K562 (cell line): ENCODE results near the gene ACO2. TPM values are rescaled to one million over a fixed set of nuclear protein-coding genes. Genes with fewer than 3 reads are reported as not detected.

Experiments used
- ATAC-seq: fragments of 200-7000 bp; cut with Tn5 transposase; 3 replicates; pipeline ENCODE4 v1.9.1; 2020; ENCODE audit warnings: moderate library complexity
- BruUV-seq: library from RNA; stranded (reverse); fragments of 400-500 nt; replicated peaks from 2 replicates; lab custom pipeline; 2021; lab: Mats Ljungman, UMichigan
- CTCF ChIA-PET: fragments of 300-600 bp; formaldehyde crosslinking; extraction: SDS; loops from one replicate; lab custom pipeline; 2021; ENCODE audit warnings: low intra/inter-chr PET ratio; lab: Yijun Ruan, JAX
- POLR2A ChIA-PET: fragments of 300-600, 350-650 bp; sonication (Branson Sonifier 250); formaldehyde crosslinking; extraction: SDS; loops from one replicate; lab custom pipeline; 2021; ENCODE audit warnings: antibody characterized with exemption, inconsistent platforms; lab: Yijun Ruan, JAX
- DNase-seq, 4 experiments: peaks; one replicate each; pipeline versions ENCODE4 v3.0.0 to v3.0.0-alpha.2; 2011 to 2018; ENCODE audit warnings: low spot score in 3 of 4, mixed read lengths in 3 of 4; ENCODE audit errors: extremely low read depth in 1 of 4
- FAIRE-seq: peaks from 2 replicates; lab custom pipeline; 2011; peaks lifted over from hg19 to GRCh38; lab: Jason Lieb, UNC
- H2AFZ ChIP-seq: 2 replicates; pipeline ENCODE4 v1.6.0; 2011; ENCODE audit warnings: low read depth, low read length, control low read depth, inconsistent platforms
- H3K27ac ChIP-seq: fragments of 200-600 bp; 3 replicates; pipeline ENCODE4 v1.8.0; 2011; ENCODE audit warnings: low read depth, mild to moderate bottlenecking, control low read depth, inconsistent platforms, low read length, moderate library complexity, mixed read lengths; ENCODE audit errors: extremely low read depth
- H3K27me3 ChIP-seq, 2 experiments: fragments of 300-600 bp in 1 of 2; 2 replicates in 1 of 2; 3 replicates in 1 of 2; pipeline versions ENCODE4 v1.6.0 to v1.8.0; 2011; ENCODE audit warnings: inconsistent platforms in 2 of 2, low read length in 2 of 2, mild to moderate bottlenecking in 1 of 2, mixed read lengths in 1 of 2, moderate library complexity in 1 of 2; ENCODE audit not compliant: control insufficient read depth in 2 of 2, insufficient read depth in 2 of 2
- H3K36me3 ChIP-seq: fragments of 300-600 bp; 3 replicates; pipeline ENCODE4 v1.8.0; 2011; ENCODE audit warnings: mild to moderate bottlenecking, low read length, inconsistent platforms; ENCODE audit not compliant: control insufficient read depth, insufficient read depth
- H3K4me1 ChIP-seq, 2 experiments: fragments of 200-600 bp in 1 of 2; replicated peaks in 1 of 2; 2 replicates in 1 of 2; 3 replicates in 1 of 2; pipeline versions ENCODE4 v1.5.1 to v1.8.0; 2011; ENCODE audit warnings: inconsistent platforms in 2 of 2, low read length in 2 of 2, mild to moderate bottlenecking in 1 of 2, mixed read lengths in 1 of 2, moderate library complexity in 1 of 2; ENCODE audit not compliant: control insufficient read depth in 2 of 2, insufficient read depth in 2 of 2
- H3K4me2 ChIP-seq: 2 replicates; pipeline ENCODE4 v1.6.1; 2011; ENCODE audit warnings: low read length, control low read depth, inconsistent platforms, mixed read lengths; ENCODE audit not compliant: insufficient read depth
- H3K4me3 ChIP-seq: fragments of 200-600 bp; sonication (generic), shearing (Covaris generic); 2 replicates; pipeline ENCODE4 v1.5.1; 2016; ENCODE audit warnings: control low read depth, inconsistent platforms
- H3K79me2 ChIP-seq: fragments of 200-600 bp; 3 replicates; pipeline ENCODE4 v1.8.0; 2011; ENCODE audit warnings: low read length, inconsistent platforms; ENCODE audit not compliant: control insufficient read depth, insufficient read depth
- H3K9ac ChIP-seq, 2 experiments: 2 replicates each; pipeline versions ENCODE4 v1.6.0 to v1.6.1; 2011; ENCODE audit warnings: low read depth in 2 of 2, low read length in 2 of 2, control low read depth in 1 of 2, inconsistent platforms in 1 of 2, mild to moderate bottlenecking in 1 of 2, mixed read lengths in 1 of 2; ENCODE audit not compliant: insufficient read depth in 1 of 2
- H3K9me1 ChIP-seq: one replicate; pipeline ENCODE4 v1.6.0; 2011; ENCODE audit warnings: inconsistent platforms, mild to moderate bottlenecking, low read length, moderate library complexity; ENCODE audit not compliant: control insufficient read depth, insufficient read depth
- H3K9me3 ChIP-seq: replicated peaks from 2 replicates; pipeline ENCODE4 v1.5.1; 2011; ENCODE audit warnings: low read depth, low read length, inconsistent platforms; ENCODE audit not compliant: control insufficient read depth, insufficient read depth
- H4K20me1 ChIP-seq: replicated peaks from 2 replicates; pipeline ENCODE4 v1.6.1; 2011; ENCODE audit warnings: low read length, inconsistent platforms, mixed read lengths; ENCODE audit not compliant: control insufficient read depth, insufficient read depth
- HDAC8 ChIP-seq: fragments of 450-650 bp; IDR thresholded peaks from 2 replicates; pipeline ENCODE4 v1.6.1; 2016; ENCODE audit warnings: mild to moderate bottlenecking, missing genetic modification characterization, moderate library complexity, missing compliant biosample characterization
- PML ChIP-seq: IDR thresholded peaks from 2 replicates; pipeline ENCODE4 v1.6.1; 2012; ENCODE audit warnings: low read length, inconsistent platforms
- POLR2A ChIP-seq: fragments of 450-650 bp; conservative IDR thresholded peaks from 2 replicates; pipeline ENCODE4 v1.6.1; 2016
- POLR2AphosphoS2 ChIP-seq: IDR thresholded peaks from 2 replicates; pipeline ENCODE4 v1.6.1; 2012; ENCODE audit warnings: low read length, improper control_type of control experiment
- POLR2AphosphoS5 ChIP-seq: IDR thresholded peaks from 2 replicates; pipeline ENCODE4 v1.6.1; 2011; ENCODE audit warnings: mild to moderate bottlenecking, low read depth, low read length, moderate library complexity; ENCODE audit not compliant: control insufficient read depth, insufficient read depth
- POLR2G ChIP-seq: fragments of 200-400 bp; formaldehyde crosslinking; IDR thresholded peaks from 2 replicates; pipeline ENCODE4 v1.6.1; 2017; ENCODE audit warnings: low read depth, mild to moderate bottlenecking, antibody characterized with exemption, low read length, moderate library complexity
- RBM22 ChIP-seq: fragments of 200-400 bp; formaldehyde crosslinking; IDR thresholded peaks from 2 replicates; pipeline ENCODE4 v1.6.1; 2018; ENCODE audit warnings: low read length, low read depth; ENCODE audit not compliant: poor library complexity, severe bottlenecking
- ZC3H4 ChIP-seq: sonication (generic); formaldehyde crosslinking; IDR thresholded peaks from 2 replicates; pipeline ENCODE4 v1.9.0; 2021; ENCODE audit warnings: missing genetic modification reagents, borderline replicate concordance
- ZNF740 ChIP-seq, 3 experiments: fragments of 200-800 bp in 1 of 3; sonication (Bioruptor generic) in 1 of 3; sonication (generic) in 1 of 3; formaldehyde crosslinking in 1 of 3; IDR thresholded peaks; 2 replicates each; pipeline versions ENCODE4 v1.6.1 to v1.8.0; 2016 to 2022; ENCODE audit warnings: mild to moderate bottlenecking in 2 of 3, missing compliant biosample characterization in 2 of 3, missing genetic modification characterization in 2 of 3, missing genetic modification reagents in 1 of 3
- ZSCAN29 ChIP-seq: fragments of 450-650 bp; IDR thresholded peaks from 2 replicates; pipeline ENCODE4 v1.6.1; 2017
- WGBS: fragments of 100-300 bp; shearing (Covaris generic); methylation state at CpG from one replicate; pipeline ENCODE4 v1.1.6; 2016; ENCODE audit warnings: low coverage, mixed read lengths; ENCODE audit not compliant: insufficient coverage; ENCODE audit errors: missing lambda C conversion rate; 5-methylcytosine and 5-hydroxymethylcytosine counted together
- in situ Hi-C: fragments of 300-500 bp; cut with MboI; formaldehyde crosslinking; loops from 4 replicates; pipeline ENCODE4 v1.15.0; 2018; ENCODE audit warnings: inconsistent platforms, mixed read lengths
- intact Hi-C: fragments of 100-400 bp; cut with micrococcal nuclease; formaldehyde crosslinking; loops from 2 replicates; pipeline ENCODE4 v1.14.2; 2022
- polyA plus RNA-seq, 8 experiments: library from polyadenylated mRNA; depleted of rRNA in 4 of 8; stranded (reverse) in 5 of 8; unstranded in 3 of 8; fragments of >200 nt; fragmentation: Nextera tagmentation in 2 of 8; fragmentation: Illumina TruSeq in 1 of 8; extraction: Ambion mirVana in 2 of 8; extraction: Trizol in 1 of 8; gene quantifications; 2 replicates each; pipeline versions ENCODE4 v1.2.1 to v1.2.3, GENCODE V29; 2011 to 2014; ENCODE audit warnings: inconsistent platforms in 1 of 8, missing spikeins in 1 of 8
- total RNA-seq, 7 experiments: library from RNA; depleted of rRNA in 6 of 7; stranded (reverse); fragments of >200 nt in 6 of 7; fragmentation: Illumina TruSeq in 2 of 7; extraction: Trizol in 2 of 7; gene quantifications; 2 replicates each; pipeline versions ENCODE4 v1.2.1 to v1.2.3, GENCODE V29; 2011 to 2021; ENCODE audit warnings: low replicate concordance in 1 of 7
- TF ChIP-seq, protein P1 (sequence below), 2 experiments: IDR thresholded peaks in 1 of 2; conservative IDR thresholded peaks in 1 of 2; 2 replicates each; pipeline ENCODE4 v1.6.1; 2016; ENCODE audit warnings: low read depth in 2 of 2, mild to moderate bottlenecking in 1 of 2, missing compliant biosample characterization in 1 of 2, missing genetic modification characterization in 1 of 2, moderate library complexity in 1 of 2
- TF ChIP-seq, protein P2 (sequence below): sonication (generic); formaldehyde crosslinking; IDR thresholded peaks from 2 replicates; pipeline ENCODE4 v1.8.1; 2023; ENCODE audit warnings: mild to moderate bottlenecking, missing genetic modification reagents

ACO2 gene
- total and polyA plus RNA-seq, 9 of the 15 experiments (the other 6 are each of a cell fraction or from before 2014, with no cell fraction given): 16.2 to 119 (median 43.2) TPM

DNA sequence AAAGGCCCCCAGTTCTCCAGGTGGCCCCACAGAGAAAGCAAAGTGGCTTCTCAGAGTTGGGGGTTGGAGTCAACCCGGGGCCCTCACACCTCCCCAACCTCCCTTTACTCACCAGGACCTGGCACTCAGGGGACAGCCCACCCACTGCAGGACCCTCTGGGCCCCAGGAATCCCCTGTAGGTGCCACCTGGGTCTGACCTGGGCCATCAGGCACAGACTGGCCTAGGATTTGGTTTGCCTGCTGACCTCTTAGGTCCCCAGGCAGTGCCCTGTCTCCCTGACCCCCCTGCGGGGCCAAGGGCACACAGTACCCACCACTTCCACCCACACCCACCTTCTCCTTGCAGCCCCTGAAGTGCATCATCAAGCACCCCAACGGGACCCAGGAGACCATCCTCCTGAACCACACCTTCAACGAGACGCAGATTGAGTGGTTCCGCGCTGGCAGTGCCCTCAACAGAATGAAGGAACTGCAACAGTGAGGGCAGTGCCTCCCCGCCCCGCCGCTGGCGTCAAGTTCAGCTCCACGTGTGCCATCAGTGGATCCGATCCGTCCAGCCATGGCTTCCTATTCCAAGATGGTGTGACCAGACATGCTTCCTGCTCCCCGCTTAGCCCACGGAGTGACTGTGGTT lies 59.3 kb downstream of the ACO2 start:
- TF ChIP-seq ZNF740 (CRISPR knock-in tag; IDR thresholded peaks at IDR 0.05): 0 out of 2 replicates have a peak, but pooled peaks have one; percentile 25
- no peak for TF ChIP-seq ZNF740 (tag; IDR thresholded peaks at IDR 0.05)
- TF ChIP-seq POLR2AphosphoS5: peak; percentile 14; the same call in 1 of the 2 replicates
- TF ChIP-seq, protein P1, sequence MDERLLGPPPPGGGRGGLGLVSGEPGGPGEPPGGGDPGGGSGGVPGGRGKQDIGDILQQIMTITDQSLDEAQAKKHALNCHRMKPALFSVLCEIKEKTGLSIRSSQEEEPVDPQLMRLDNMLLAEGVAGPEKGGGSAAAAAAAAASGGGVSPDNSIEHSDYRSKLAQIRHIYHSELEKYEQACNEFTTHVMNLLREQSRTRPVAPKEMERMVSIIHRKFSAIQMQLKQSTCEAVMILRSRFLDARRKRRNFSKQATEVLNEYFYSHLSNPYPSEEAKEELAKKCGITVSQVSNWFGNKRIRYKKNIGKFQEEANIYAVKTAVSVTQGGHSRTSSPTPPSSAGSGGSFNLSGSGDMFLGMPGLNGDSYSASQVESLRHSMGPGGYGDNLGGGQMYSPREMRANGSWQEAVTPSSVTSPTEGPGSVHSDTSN (CRISPR knock-in tag; IDR thresholded peaks at IDR 0.05; ENCODE audit: low read depth): no peak
- TF ChIP-seq, protein P1 (tag; conservative IDR thresholded peaks at IDR 0.05; ENCODE audit: low read depth): no peak
- peak; percentile 64 for TF ChIP-seq POLR2A
- TF ChIP-seq, protein P2, sequence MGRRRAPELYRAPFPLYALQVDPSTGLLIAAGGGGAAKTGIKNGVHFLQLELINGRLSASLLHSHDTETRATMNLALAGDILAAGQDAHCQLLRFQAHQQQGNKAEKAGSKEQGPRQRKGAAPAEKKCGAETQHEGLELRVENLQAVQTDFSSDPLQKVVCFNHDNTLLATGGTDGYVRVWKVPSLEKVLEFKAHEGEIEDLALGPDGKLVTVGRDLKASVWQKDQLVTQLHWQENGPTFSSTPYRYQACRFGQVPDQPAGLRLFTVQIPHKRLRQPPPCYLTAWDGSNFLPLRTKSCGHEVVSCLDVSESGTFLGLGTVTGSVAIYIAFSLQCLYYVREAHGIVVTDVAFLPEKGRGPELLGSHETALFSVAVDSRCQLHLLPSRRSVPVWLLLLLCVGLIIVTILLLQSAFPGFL (CRISPR knock-in tag): no peak
- peak; percentile 64 for TF ChIP-seq POLR2G
- TF ChIP-seq RBM22: peak; percentile 54
- no peak for TF ChIP-seq ZC3H4 (CRISPR knock-in tag)
- peak; percentile 7; the same call in 1 of the 2 replicates for TF ChIP-seq PML
- TF ChIP-seq POLR2AphosphoS2: 0 out of 2 replicates have a peak, but pooled peaks have one; percentile 38
- no peak for TF ChIP-seq HDAC8
- TF ChIP-seq ZSCAN29: no peak
- TF ChIP-seq, all 486 proteins: peak for 7
- Histone ChIP-seq H3K9ac (peak overlapping the region in 1 of 2 experiments; percentile 35; a peak in 1 of 4 replicates), H3K4me3 (no peak overlapping the region), H3K9me1 (no peaks in the 10 kb centered on the region), H3K9me3 (no peaks in the 10 kb centered on the region), H4K20me1 (peaks cover 3% of the 10 kb centered on the region), H3K36me3 (peaks cover 96% of the 10 kb centered on the region), H3K79me2 (peaks cover 19% of the 10 kb centered on the region), H3K27ac (no peak overlapping the region), H3K27me3 (no peaks in the 10 kb centered on the region), H3K4me1 (peaks cover 16 to 69% of the 10 kb centered on the region in 2 experiments), H2AFZ (no peak overlapping the region), H3K4me2 (no peak overlapping the region)
- TSS peak; percentile 74 for BruUV-seq
- WGBS: 83% methylated on average over 5 of the region's 16 CpGs
- ChIA-PET POLR2A (interaction anchor here (0.6 to 1.0 kb wide), 3 partner anchors 12 to 132 kb away, joined by 3 to 7 read pairs (median 3); no protein-coding TSS in a partner anchor), CTCF (interaction anchor here (1.2 kb wide), 1 partner anchor 125 kb away, joined by 3 read pairs; no protein-coding TSS in a partner anchor)
- intact Hi-C loops (no loop called here), in situ Hi-C loops (loop anchor here (5.0 kb wide), 1 partner anchor 126 kb away; no protein-coding TSS in a partner anchor)
- FAIRE-seq (no peak), ATAC-seq (no peak), DNase-seq (no peak)
